Germinal center (tissue), 1 donor: ENCODE data around the gene PLGRKT.
"Not testable (repeated sequence)": the region's sequence is repeated elsewhere in the genome, so short reads cannot be mapped to it uniquely, and the experiment has no call there.

ENCODE experiments used
- DNase-seq: peaks from one replicate; pipeline ENCODE4 v3.0.0; 2012; ENCODE audit warnings: mixed read lengths, low spot score

PLGRKT gene

GRCh38 chr9:5429873-5430564 is 7.7 kb downstream of the PLGRKT start:
- DNase-seq = no peak

GRCh38 chr9:5428794-5429528 is 8.8 kb downstream of the PLGRKT start:
- DNase-seq = no peak

GRCh38 chr9:5428172-5428571 is 9.6 kb downstream of the PLGRKT start:
- no peak for DNase-seq

GRCh38 chr9:5427005-5427404 is 10.7 kb downstream of the PLGRKT start:
- DNase-seq = no peak

- peak; percentile 26 for DNase-seq
These were observed 12.6 kb downstream of the PLGRKT start for GRCh38 chr9:5425006-5425628.

GRCh38 chr9:5422276-5422675 is 15.4 kb downstream of the PLGRKT start:
- DNase-seq = no peak

GRCh38 chr9:5421163-5421562 is 16.6 kb downstream of the PLGRKT start:
- DNase-seq = no peak

GRCh38 chr9:5419987-5420386 is 17.7 kb downstream of the PLGRKT start:
- no peak for DNase-seq

- no peak for DNase-seq
These were observed 19.2 kb downstream of the PLGRKT start for GRCh38 chr9:5418481-5418880.

GRCh38 chr9:5416953-5417352 is 20.8 kb downstream of the PLGRKT start:
- DNase-seq = no peak

GRCh38 chr9:5408596-5408995 is 29.1 kb downstream of the PLGRKT start:
- no peak for DNase-seq

- DNase-seq = no peak
These were observed 35.5 kb downstream of the PLGRKT start for GRCh38 chr9:5402217-5402616.

- DNase-seq = not testable (repeated sequence)
These were observed 40.2 kb downstream of the PLGRKT start for GRCh38 chr9:5397547-5397946.

GRCh38 chr9:5395428-5395827 is 42.3 kb downstream of the PLGRKT start:
- DNase-seq = no peak

- not testable (repeated sequence) for DNase-seq
These were observed 43.7 kb downstream of the PLGRKT start for GRCh38 chr9:5393976-5394375.

GRCh38 chr9:5393497-5393896 is 44.2 kb downstream of the PLGRKT start:
- DNase-seq = no peak

GRCh38 chr9:5392285-5392684 is 45.4 kb downstream of the PLGRKT start:
- DNase-seq = no peak

GRCh38 chr9:5389109-5389732 is 48.5 kb downstream of the PLGRKT start:
- no peak for DNase-seq

GRCh38 chr9:5388026-5388819 is 49.5 kb downstream of the PLGRKT start:
- no peak for DNase-seq

- DNase-seq = no peak
These were observed 53.3 kb downstream of the PLGRKT start for GRCh38 chr9:5384436-5384835.

GRCh38 chr9:5382479-5382878 is 55.2 kb downstream of the PLGRKT start:
- DNase-seq = no peak
